ENCODE measurements around the gene NKG7. TPM values are rescaled to one million over a fixed set of nuclear protein-coding genes. Genes with fewer than 3 reads are reported as not detected.

The NKG7 gene, protein sequence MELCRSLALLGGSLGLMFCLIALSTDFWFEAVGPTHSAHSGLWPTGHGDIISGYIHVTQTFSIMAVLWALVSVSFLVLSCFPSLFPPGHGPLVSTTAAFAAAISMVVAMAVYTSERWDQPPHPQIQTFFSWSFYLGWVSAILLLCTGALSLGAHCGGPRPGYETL
- total RNA-seq: not detected in 2 replicates

DNA sequence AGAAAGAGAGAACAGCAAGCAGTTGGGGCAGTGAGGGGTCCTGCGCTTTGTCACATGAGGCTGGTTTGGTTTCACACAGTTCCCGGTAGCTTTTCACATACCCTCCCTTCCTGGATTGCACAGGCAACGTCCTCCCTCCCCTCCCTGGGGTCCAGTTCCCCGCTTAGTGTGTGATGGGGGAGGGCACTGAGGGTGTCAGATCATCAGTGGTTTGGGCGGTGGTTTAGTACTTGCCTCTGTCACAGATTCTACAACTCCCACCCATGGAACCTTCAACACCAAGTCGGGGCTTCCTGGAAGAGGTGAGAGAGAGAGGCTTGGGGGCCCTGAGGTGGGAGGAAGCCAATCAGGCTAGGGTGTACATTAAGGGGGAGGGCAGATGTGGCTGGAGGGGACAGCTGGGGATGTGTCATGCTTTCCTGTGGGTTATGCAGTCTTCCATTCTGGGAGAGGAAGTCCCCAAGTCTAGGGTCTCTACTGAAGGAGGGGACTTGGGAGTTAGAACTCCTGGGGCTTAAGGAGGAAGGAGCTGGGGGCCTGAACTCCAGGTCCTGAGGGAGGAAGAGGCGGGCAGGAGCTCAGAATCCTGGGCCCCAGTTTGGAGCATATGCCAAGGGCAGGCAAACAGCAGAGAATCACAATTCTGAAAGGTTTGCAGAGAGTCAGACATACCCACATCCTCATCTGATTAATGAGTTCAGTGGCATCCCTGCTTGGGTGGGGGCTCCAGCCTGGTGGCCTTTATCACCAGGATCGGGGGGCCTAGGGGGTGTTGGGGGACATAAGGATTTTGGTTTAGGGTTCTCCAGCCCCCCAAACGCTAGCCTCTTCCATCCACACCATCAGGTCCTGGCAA is at the start of gene NKG7:
Gene NKG7, minus strand, starts transcription at position 6 of the 856 bp plus-strand sequence. CDS start 119 bp downstream, outside the sequence.

GRCh38 chr19:51417107-51417809 is 44.8 kb upstream of the NKG7 start, which contains the start of gene SIGLEC10:
Gene SIGLEC10, minus strand, starts transcription at chr19:51417642. Its CDS starts 61 bp downstream, at chr19:51417581.

GRCh38 chr19:51387924-51388389 is 15.5 kb upstream of the NKG7 start, which contains the start of gene LIM2:
Gene LIM2, minus strand, starts transcription at chr19:51387974. Its CDS starts 531 bp downstream, at chr19:51387443.

GRCh38 chr19:51368366-51369282 is 3.8 kb downstream of the NKG7 start, which contains the start of gene CLDND2:
Gene CLDND2, minus strand, starts transcription at chr19:51369003. Its CDS starts 426 bp downstream, at chr19:51368577.

DNA sequence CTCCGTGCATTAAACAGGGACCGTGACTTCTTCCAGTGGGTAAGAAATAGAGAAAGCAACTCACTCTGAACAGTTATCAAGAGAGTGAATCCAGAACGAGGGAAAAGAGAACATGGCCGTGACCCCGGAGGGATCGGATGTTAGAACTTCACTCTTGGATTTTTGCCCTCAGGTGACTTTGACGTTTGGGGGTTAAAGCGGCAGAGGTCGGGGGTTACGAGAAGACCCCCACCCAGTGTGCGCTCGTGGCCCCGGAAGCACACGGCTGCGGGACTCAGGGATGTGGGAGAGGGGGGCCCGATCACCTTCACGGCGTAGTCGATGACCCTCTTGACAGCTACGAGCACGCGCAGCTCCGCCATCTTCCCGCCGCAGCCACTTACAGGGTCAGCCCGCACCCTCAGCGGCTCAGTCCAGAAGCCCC is 6.5 kb downstream of the NKG7 start, which contains the start of gene ETFB:
Gene ETFB, minus strand, starts transcription at position 424 of the 424 bp plus-strand sequence. Its CDS starts 62 bp downstream, at position 362.

GRCh38 chr19:51341976-51342580 is 30.4 kb downstream of the NKG7 start, which contains the start of gene VSIG10L:
Gene VSIG10L, minus strand, starts transcription at chr19:51342139. Its CDS starts 15 bp downstream, at chr19:51342124.

Other genes with a start within 250 kb of the NKG7 start
- not detected in 2 replicates for gene SIGLEC9, start 247.7 kb downstream of the NKG7 start, total RNA-seq
- not detected in 2 replicates for gene SIGLEC7, start 230.4 kb downstream of the NKG7 start, total RNA-seq
- gene CD33, start 147.6 kb downstream of the NKG7 start, total RNA-seq: not detected in 2 replicates
- not detected in 2 replicates for gene SIGLECL1, start 121.6 kb downstream of the NKG7 start, total RNA-seq
- not detected in 2 replicates for gene IGLON5, start 61.0 kb downstream of the NKG7 start, total RNA-seq
- 0.27 and 0.39 TPM in 2 replicates for gene VSIG10L, start 30.5 kb downstream of the NKG7 start, total RNA-seq
- gene ETFB, start 6.3 kb downstream of the NKG7 start, total RNA-seq: 76.7 and 86.1 TPM in 2 replicates
- gene CLDND2, start 3.7 kb downstream of the NKG7 start, total RNA-seq: not detected in 2 replicates
- not detected in 2 replicates for gene LIM2, start 15.3 kb upstream of the NKG7 start, total RNA-seq
- not detected in 2 replicates for gene C19orf84, start 17.9 kb upstream of the NKG7 start, total RNA-seq
- not detected in 2 replicates for gene SIGLEC10, start 45.0 kb upstream of the NKG7 start, total RNA-seq
- gene SIGLEC8, start 85.8 kb upstream of the NKG7 start, total RNA-seq: not detected in 2 replicates
- gene CEACAM18, start 105.9 kb upstream of the NKG7 start, total RNA-seq: not detected in 2 replicates
- not detected in 2 replicates for gene SIGLEC12, start 129.1 kb upstream of the NKG7 start, total RNA-seq
- not detected in 2 replicates for gene SIGLEC6, start 159.0 kb upstream of the NKG7 start, total RNA-seq
- 5.2 TPM in 2 replicates for gene ZNF175, start 198.6 kb upstream of the NKG7 start, total RNA-seq